Esophagus (tissue), 2 donors: ENCODE results near the gene ATXN1L. TPM values are rescaled to one million over a fixed set of nuclear protein-coding genes. Genes with fewer than 3 reads are reported as not detected.

Experiments
- H3K27ac ChIP-seq, 2 donors: one replicate each; pipeline ENCODE4 v1.5.1; 2013; ENCODE audit warnings: low read depth in 2 of 2, mild to moderate bottlenecking in 2 of 2, inconsistent platforms in 1 of 2, low read length in 1 of 2, moderate library complexity in 1 of 2
- H3K27me3 ChIP-seq, 2 donors: one replicate each; pipeline ENCODE4 v1.6.1; 2013; ENCODE audit warnings: low read length in 2 of 2, control low read depth in 1 of 2, mild to moderate bottlenecking in 1 of 2; ENCODE audit not compliant: insufficient read depth in 2 of 2, control insufficient read depth in 1 of 2
- H3K36me3 ChIP-seq, 2 donors: one replicate each; pipeline ENCODE4 v1.6.1; 2013; ENCODE audit warnings: low read length in 1 of 2; ENCODE audit not compliant: control insufficient read depth in 2 of 2, insufficient read depth in 2 of 2
- H3K4me1 ChIP-seq, 2 donors: one replicate each; pipeline ENCODE4 v1.6.1; 2013; ENCODE audit warnings: low read length in 1 of 2; ENCODE audit not compliant: control insufficient read depth in 2 of 2, insufficient read depth in 2 of 2
- H3K4me3 ChIP-seq, 2 donors: one replicate each; pipeline ENCODE4 v1.5.1; 2013; ENCODE audit warnings: low read length in 2 of 2, mild to moderate bottlenecking in 2 of 2, low read depth in 1 of 2, moderate library complexity in 1 of 2
- H3K9me3 ChIP-seq, 2 donors: one replicate each; pipeline ENCODE4 v1.6.1; 2013; ENCODE audit warnings: mild to moderate bottlenecking in 2 of 2, low read depth in 1 of 2, low read length in 1 of 2, moderate library complexity in 1 of 2; ENCODE audit not compliant: control insufficient read depth in 2 of 2, insufficient read depth in 1 of 2
- WGBS, 2 donors: extraction: QIAGEN DNeasy Blood & Tissue Kit; methylation state at CpG; one replicate each; pipeline ENCODE4 v1.1.7; 2013; 5-methylcytosine and 5-hydroxymethylcytosine counted together
- polyA plus RNA-seq, 2 donors: library from polyadenylated mRNA; stranded (reverse); fragments of 200-250 nt; gene quantifications; one replicate each; pipeline ENCODE4 v1.2.3, GENCODE V29; 2013
- donor health status: healthy with polysubstance abuse.
- donor health status: Bipolar disorder and iron deficiency.

The ATXN1L gene
- polyA plus RNA-seq, 2 donors, result 4.7 to 6.4 TPM

- Histone ChIP-seq H3K4me1 (peaks cover 0 to 2% of the 10 kb centered on the region in 2 donors), H3K27ac (no peak overlapping the region), H3K36me3 (peaks cover 16 to 27% of the 10 kb centered on the region in 2 donors), H3K4me3 (no peak overlapping the region), H3K9me3 (no peaks in the 10 kb centered on the region), H3K27me3 (no peaks in the 10 kb centered on the region)
- WGBS, 2 donors, result 93% methylated on average over 6 of the region's 6 CpGs
Observed at GRCh38 chr16:71848622-71849021, 2.8 kb downstream of the ATXN1L start.

DNA sequence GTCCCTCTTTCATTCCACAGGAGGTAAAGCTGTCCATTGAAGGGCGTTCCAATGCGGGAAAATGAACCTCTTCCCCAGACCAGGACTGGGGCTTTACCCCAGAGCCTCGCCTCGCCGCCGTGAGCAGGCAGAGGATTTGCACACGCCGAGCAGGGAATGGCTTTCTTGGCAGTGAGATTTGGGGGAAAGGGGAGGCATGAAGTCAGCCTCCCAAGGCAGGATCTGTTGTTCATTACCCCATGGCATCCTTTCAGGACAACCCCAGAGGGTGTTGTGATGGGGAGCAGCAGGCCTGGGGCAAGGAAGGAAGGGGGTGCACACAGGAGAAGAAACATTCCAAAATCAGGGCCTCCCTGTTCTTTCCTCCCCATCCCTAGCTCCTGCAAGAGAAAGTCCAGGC lies 6.0 kb downstream of the ATXN1L start:
- Histone ChIP-seq H3K36me3 (peaks cover 16 to 27% of the 10 kb centered on the region in 2 donors), H3K4me3 (no peak overlapping the region), H3K27ac (no peak overlapping the region), H3K4me1 (no peaks in the 10 kb centered on the region), H3K9me3 (no peaks in the 10 kb centered on the region), H3K27me3 (no peaks in the 10 kb centered on the region)
- 93 to 95% methylated on average over 8 of the region's 8 CpGs for WGBS, 2 donors

GRCh38 chr16:71852158-71852557 lies 6.4 kb downstream of the ATXN1L start:
- Histone ChIP-seq H3K9me3 (no peaks in the 10 kb centered on the region), H3K36me3 (peaks cover 16 to 27% of the 10 kb centered on the region in 2 donors), H3K4me1 (no peaks in the 10 kb centered on the region), H3K4me3 (no peak overlapping the region), H3K27me3 (no peaks in the 10 kb centered on the region), H3K27ac (no peak overlapping the region)
- 80 to 92% methylated on average over 3 of the region's 3 CpGs for WGBS, 2 donors

DNA sequence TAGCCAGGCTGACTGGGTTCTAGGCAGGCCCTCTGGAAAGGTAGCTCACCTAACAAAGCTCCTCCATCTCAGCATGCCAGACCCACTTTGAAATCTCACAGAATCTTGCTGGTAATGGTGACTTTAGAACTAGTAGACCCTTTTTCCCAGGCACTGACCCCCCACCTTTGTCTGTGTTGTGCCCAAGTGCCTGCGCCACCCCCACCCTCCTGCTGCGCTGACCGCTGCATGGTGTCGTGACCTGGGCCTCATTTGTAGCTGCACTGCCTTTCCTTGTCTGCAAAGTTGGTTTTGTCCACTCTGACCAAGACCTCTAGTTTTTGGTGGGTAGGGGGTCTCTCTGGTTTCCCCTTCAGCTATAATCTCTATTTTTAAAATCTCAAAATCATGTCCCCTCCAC lies 6.8 kb downstream of the ATXN1L start:
- H3K27me3 ChIP-seq, result no peaks in the 10 kb centered on the region
- no peaks in the 10 kb centered on the region for H3K9me3 ChIP-seq
- no peaks in the 10 kb centered on the region for H3K4me1 ChIP-seq
- H3K4me3 ChIP-seq, result no peak overlapping the region
- 96 to 99% methylated on average over 4 of the region's 4 CpGs for WGBS, 2 donors
- peaks cover 16 to 27% of the 10 kb centered on the region in 2 donors for H3K36me3 ChIP-seq
- no peak overlapping the region for H3K27ac ChIP-seq

DNA sequence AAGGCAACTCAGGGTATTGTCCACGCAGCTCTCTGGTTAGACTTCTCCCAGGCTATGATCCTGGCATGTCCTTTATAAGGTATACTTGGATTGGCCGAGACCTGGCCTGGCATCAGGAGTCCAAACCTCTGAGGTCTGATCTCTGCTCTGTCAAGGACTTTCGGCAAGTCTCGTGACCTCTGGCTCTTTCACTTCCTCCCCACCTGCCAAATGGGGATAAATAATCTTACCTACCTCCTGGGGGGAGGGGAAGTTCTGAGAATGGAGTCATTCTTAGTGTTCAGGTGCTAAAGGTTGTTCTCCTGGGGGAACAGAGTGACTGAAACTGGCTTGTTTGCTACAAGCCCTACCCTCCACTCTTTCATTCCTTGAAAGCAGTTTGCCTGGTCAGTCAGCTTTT lies 7.6 kb downstream of the ATXN1L start:
- no peaks in the 10 kb centered on the region for H3K9me3 ChIP-seq
- no peak overlapping the region for H3K27ac ChIP-seq
- no peak overlapping the region for H3K4me3 ChIP-seq
- H3K27me3 ChIP-seq, result no peaks in the 10 kb centered on the region
- H3K4me1 ChIP-seq, result no peaks in the 10 kb centered on the region
- peaks cover 16 to 27% of the 10 kb centered on the region in 2 donors for H3K36me3 ChIP-seq
- 71 to 79% methylated on average over 4 of the region's 4 CpGs for WGBS, 2 donors

GRCh38 chr16:71854369-71854948 lies 8.7 kb downstream of the ATXN1L start:
- Histone ChIP-seq H3K4me3 (no peak overlapping the region), H3K4me1 (no peaks in the 10 kb centered on the region), H3K27me3 (no peaks in the 10 kb centered on the region), H3K27ac (no peak overlapping the region), H3K9me3 (no peaks in the 10 kb centered on the region), H3K36me3 (peaks cover 16 to 27% of the 10 kb centered on the region in 2 donors)
- 88 to 89% methylated on average over 4 of the region's 4 CpGs for WGBS, 2 donors

DNA sequence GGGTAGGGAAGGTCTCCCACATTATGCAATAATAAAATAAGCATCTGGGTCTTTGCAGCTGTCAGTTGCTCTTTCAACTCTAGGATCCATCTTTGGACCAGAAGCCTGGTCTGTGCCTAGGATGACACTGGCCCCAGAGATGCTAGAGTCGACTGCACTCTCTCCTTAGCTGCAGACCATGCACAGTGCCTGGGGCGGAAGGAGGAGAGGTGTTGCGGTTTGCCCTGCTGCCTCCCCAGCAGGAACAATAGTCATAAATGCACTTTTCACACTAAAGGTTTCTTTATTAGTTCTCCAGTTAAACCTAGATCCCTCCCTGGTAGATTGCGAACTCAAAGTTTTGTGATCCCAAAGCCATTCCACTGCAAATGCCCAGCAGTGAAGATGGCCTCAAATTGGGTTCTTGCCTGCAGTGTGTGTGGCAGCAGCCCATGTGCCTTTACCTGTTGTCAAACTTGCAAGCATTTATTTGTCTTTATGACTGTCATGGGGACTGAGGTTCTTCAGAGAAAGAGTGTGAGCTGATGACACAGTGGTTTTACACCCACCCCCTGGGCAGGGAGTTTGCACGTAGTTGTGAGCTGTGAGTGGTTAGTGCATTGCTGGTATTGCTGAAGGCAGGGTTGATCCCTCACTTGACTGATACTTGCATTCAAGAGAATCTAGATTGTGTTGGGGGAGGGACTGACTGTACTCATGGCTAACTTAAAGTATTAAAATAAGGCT lies 10.3 kb downstream of the ATXN1L start:
- H3K4me3 ChIP-seq, result no peak overlapping the region
- peaks cover 6 to 23% of the 10 kb centered on the region in 2 donors for H3K36me3 ChIP-seq
- no peaks in the 10 kb centered on the region for H3K27me3 ChIP-seq
- WGBS, 2 donors, result 83 to 86% methylated on average over 5 of the region's 5 CpGs
- H3K4me1 ChIP-seq, result no peaks in the 10 kb centered on the region
- no peaks in the 10 kb centered on the region for H3K9me3 ChIP-seq
- no peak overlapping the region for H3K27ac ChIP-seq

DNA sequence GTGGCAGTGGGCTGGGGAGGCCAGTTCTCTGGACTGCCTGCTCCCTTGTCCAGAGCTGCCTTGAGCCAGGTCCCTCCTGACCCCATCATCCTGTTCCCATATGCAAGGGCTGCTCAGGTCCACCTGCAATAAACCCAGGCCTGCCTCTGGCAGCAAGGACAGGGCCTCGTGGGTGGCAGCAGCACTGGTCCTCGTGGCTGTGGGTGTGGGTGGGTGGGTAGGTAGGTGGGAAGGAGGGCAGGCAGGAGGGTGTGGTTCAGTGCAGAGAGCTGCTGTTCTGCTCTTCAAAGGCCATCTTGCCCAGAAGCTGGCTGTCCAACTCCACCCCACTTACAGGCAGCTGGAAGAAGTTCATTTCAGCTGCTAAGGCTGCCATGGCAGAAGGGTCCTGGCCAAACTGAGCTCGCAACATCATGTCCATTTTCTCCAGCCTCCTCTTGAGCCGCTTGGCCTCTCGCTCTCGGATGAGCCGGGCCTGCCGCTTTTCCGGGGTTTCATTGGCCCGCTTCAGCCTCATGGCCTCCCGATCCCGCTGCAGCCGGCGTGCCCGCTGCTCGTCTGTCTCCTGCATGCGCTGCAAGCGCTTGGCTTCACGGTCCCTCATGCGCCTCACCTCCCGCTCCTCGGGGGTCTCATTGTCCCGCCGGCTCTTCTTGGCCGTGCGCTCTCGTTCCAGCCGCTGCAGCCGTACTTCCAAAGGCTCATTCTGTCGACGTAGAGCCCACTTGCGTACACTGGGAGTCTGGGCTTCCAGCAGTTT lies 14.2 kb downstream of the ATXN1L start:
- Histone ChIP-seq H3K4me3 (no peak overlapping the region), H3K4me1 (no peaks in the 10 kb centered on the region), H3K36me3 (peaks cover 8 to 29% of the 10 kb centered on the region in 2 donors), H3K27ac (no peak overlapping the region), H3K9me3 (no peaks in the 10 kb centered on the region), H3K27me3 (no peaks in the 10 kb centered on the region)
- 93 to 95% methylated on average over 32 of the region's 32 CpGs for WGBS, 2 donors

GRCh38 chr16:71863995-71864394 lies 18.2 kb downstream of the ATXN1L start:
- H3K4me1 ChIP-seq, result no peaks in the 10 kb centered on the region
- no peaks in the 10 kb centered on the region for H3K9me3 ChIP-seq
- H3K27ac ChIP-seq, result no peak overlapping the region
- WGBS, 2 donors, result 95 to 98% methylated on average over 5 of the region's 5 CpGs
- H3K4me3 ChIP-seq, result no peak overlapping the region
- no peaks in the 10 kb centered on the region for H3K27me3 ChIP-seq
- H3K36me3 ChIP-seq, result peaks cover 8 to 31% of the 10 kb centered on the region in 2 donors
